GM19328 (cell line): ENCODE data around the gene CLEC4F.

Experiments used
- ATAC-seq: cut with Tn5 transposase; IDR thresholded peaks from one replicate; pipeline ENCODE4 v1.9.1; 2021; ENCODE audit warnings: mild to moderate bottlenecking, moderate library complexity; ENCODE audit not compliant: unreplicated experiment

CLEC4F gene, protein sequence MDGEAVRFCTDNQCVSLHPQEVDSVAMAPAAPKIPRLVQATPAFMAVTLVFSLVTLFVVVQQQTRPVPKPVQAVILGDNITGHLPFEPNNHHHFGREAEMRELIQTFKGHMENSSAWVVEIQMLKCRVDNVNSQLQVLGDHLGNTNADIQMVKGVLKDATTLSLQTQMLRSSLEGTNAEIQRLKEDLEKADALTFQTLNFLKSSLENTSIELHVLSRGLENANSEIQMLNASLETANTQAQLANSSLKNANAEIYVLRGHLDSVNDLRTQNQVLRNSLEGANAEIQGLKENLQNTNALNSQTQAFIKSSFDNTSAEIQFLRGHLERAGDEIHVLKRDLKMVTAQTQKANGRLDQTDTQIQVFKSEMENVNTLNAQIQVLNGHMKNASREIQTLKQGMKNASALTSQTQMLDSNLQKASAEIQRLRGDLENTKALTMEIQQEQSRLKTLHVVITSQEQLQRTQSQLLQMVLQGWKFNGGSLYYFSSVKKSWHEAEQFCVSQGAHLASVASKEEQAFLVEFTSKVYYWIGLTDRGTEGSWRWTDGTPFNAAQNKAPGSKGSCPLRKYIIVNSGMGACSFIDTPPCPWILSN

DNA sequence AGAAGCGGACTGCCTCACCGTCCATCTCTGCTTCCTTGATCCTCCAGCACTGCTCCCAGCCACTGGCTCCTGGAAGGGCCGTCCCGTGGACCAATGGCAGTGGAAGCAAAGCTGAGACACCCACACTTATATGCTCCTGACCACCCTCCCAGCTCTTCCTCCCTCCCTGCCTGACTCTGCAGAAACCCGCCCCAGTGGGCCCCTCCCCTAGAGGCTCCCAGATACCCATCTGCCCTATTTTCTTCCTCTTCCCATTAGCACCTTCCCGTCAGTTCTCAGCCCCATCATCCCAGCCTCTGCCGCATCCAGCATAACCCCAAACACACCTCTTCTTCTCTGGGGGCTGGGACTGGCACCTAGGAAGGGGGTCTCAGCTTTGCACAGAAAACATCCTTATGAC, at the start of gene CLEC4F:
TSS of gene CLEC4F (minus strand) at position 101 of the 400 bp plus-strand sequence. CDS start at position 25, 76 bp downstream.
- ATAC-seq, result no peak

DNA sequence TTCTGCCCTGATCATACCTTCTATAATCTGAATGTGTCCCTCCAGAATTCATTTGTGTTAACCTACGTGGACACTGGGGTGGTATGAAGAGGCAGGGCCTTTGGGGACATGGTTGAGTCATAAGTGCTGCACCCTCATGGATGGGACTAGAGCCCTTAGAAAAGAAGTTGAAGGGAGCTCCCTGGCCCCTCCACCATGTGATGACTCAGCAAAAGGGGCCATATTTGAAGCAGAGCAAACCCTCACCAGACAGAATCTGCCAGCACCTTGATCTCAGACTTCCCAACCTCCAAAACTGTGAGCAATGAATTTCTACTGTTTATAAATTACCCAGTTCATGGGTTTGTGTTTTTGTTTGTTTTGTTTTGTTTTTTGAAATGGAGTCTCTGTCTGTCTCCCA, 48.6 kb upstream of the CLEC4F start:
- ATAC-seq, result no peak

DNA sequence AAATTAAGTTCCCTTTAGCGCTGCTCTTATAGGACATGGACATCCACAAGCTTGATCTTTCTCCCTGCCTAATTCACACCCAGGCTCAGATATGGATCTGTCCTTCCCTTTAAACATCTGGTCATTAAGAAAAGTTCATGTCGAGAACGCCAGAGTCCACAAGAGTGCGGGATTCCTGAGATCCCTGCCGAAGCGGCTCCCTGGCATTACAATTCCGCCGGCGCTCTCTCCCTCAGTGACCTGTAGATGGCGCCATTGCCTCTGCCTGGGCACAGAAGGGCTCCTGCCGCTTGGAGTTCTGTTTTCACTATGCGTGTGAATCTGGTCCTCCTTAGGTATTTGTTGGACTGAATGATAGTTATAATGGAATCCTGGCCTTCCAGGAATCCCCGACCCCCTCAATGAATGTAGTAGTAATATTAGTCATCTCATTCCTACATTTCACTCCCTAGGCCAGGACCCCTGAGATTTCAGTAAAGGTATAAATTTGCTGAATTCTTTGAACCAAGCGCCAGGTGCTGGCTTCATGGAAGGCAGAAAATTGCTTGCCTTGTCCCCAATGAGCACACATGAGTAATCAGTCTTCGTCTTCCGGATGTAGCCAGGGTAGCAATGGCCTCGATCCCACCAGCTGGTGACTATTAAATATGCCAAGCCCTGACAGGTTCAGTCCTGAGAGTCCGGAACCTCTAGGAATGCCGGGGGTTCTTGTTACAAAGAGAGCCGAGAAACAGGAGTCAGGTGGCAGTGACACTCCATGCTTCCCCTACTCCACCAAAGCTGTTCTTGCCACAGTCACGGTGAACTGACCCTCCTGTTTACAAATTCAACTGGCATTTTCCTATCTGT, 41.6 kb upstream of the CLEC4F start:
- no peak for ATAC-seq

DNA sequence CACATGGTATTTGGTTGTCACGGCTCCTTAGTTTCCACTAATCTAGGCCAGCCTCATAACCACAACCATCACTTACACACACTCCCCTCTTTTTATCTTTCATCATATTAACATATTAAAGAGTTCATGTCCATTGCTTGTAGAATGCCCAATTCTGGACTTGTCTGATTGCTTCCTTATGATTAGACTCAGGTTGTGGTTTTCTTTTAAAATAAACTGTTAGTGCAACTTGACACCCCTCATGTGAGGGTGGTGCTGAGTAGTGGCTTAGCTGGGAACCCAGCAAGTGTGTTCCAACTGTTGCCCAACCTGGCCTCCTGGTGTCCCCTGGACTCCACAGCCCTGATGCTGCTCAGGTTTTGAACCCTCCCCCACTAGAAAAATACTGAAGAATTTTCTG, 35.3 kb upstream of the CLEC4F start:
- ATAC-seq, result no peak

DNA sequence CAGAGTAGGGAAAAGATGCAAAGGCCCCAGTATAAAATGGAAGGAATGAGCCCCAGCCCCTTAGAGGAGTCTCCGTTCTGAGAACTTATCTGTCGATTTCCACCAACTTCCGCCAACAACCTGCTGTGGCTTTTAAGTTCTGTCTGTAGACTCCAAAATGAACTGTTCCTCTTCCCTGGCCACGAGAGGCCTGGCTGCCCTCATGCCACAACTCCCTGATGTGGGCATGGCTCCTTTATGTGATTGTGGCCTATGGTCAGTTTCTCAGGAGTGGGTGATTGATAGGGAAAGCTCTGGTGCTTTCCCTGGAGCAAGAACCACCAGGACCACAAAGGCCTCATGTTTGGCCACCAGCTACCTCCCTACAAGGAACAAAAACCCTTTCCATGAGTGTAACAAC, 34.0 kb upstream of the CLEC4F start:
- no peak for ATAC-seq

DNA sequence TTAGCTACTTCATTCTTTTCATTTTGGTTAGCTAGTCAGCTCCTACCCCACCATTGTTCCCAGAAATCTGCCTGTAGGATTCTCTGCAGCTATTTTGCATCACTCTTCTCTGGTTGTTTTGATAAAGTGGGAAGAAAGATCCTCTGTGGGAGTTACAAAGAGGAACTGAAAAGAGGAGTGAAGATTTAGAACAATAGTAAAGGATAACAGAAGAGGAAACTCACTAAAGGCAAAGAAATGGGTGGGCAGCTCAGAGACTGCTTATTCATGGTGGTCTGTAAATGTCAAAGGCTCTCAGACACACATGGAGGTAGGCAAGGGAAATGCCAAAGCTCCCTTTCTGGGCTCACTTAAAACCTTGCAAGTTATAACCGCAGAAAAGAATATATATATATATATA, 32.4 kb upstream of the CLEC4F start:
- ATAC-seq, result no peak

DNA sequence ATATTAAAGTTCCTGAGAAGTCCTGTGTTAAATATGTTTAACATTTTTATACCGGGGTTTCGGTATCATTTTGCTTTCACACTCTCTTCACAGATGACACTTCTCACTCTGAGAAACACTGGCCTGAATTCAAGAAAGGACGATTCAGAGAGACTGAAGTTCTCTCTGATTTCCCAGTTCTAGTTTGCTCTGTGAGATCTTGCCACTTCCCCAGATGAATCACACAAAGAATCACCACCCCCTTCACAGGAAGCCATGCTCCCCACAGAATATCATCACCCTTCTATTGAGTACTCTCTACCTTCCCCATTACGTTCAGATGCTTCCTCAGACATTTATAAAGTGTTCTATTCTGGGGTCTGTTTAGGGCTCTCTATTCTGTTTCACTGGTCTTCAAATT, 31.3 kb upstream of the CLEC4F start:
- no peak for ATAC-seq

DNA sequence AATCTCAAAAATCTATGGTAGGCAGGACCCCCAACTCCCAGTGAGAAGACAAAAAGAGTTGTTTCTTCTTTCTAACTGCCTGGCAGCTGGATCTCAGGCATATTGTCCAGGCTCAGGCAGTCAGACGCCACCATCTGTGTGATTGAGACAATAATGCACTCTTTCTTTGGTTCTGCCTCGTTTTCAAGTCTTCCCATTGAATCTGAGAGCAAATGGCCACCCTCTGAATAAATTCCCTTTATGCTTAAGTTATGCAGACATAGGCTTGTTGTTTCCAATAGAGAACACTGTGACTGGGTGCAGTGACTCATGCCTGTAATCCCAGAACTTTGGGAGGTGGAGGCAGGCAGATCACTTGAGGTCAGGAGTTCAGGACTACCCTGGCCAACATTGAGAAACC, 30.5 kb upstream of the CLEC4F start:
- ATAC-seq, result no peak

DNA sequence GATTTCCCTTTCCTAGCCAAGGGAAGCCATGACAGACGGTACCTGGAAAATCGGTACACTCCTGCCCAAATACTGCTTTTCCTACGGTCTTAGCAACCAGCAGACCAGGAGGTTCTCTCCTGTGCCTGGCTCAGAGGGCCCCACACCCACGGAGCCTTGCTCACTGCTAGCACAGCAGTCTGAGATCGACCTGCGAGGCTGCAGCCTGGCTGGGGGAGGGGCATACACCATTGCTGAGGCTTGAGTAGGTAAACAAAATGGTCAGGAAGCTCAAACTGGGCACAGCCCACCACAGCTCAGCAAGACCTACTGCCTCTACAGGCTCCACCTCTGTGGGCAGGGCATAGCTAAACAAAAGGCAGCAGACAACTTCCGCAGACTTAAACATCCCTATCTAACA, 22.0 kb upstream of the CLEC4F start:
- ATAC-seq, result no peak

DNA sequence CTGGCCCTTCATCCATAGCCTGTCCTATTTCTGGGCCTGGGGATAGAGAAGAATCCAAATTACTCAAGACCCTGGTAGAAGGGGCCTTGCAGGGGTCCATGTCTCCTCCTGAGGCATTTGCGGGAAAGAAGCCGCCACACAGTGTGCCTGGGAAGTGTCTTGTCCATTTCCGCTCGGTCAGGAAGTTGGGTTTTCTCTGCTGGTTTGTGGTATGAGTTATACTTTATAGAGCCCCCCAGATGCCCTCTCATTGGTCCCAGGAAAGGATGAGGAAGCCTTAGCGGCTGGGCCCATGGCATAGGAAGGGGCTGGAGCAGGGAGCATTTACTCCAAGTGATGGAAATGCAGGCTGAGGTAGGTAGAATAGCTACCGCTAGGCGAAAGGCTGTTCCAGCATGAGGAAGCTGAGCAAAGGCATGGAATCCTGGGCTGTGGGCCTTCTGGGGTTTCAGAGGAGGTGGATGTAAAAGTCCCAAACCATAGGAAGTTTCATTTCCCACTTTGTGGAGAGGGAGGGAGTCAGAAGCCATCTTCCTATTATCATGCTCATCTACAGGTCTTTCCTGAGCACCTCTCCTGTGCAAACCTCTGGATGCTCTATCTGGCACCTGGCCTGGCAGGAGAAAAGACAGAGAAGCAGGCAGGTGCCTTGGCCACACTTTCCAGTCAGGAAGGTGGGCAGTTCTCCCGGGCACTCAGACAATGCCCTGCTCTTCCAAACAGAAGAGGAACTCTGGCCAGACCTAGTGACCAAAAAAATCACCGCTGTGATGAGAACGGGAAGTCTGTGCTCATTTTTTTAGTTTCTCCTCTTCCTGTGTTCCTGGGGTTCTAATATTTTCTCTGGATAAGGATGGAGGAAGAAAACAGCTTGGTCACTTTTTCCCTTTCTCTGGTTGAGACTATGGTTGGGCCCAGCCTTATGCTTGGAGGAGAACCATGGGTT, 17.9 kb upstream of the CLEC4F start:
- ATAC-seq, result no peak

DNA sequence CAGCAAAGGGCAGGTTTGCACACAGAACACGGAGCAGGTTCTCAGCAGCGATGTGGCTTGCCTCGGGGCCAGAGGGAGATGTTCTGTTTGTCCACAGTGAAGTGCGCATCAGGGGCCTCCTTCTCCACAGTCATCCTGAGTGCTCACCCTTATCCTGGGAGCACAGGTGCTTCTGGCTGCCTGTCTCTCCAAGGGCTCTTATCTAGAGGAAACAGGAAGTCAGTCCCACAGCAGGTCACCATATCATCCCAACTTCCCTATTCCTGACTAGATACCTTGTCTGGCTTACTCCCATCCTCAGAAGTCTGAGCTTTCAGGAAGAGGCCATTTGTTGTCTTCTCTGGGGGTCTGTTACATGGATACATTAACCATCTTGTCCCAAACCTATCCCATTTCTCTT, 15.2 kb upstream of the CLEC4F start, which contains the start of gene CD207:
TSS of gene CD207 (minus strand) at position 174 of the 400 bp plus-strand sequence. CDS start at position 134, 40 bp downstream.
- ATAC-seq, result no peak

DNA sequence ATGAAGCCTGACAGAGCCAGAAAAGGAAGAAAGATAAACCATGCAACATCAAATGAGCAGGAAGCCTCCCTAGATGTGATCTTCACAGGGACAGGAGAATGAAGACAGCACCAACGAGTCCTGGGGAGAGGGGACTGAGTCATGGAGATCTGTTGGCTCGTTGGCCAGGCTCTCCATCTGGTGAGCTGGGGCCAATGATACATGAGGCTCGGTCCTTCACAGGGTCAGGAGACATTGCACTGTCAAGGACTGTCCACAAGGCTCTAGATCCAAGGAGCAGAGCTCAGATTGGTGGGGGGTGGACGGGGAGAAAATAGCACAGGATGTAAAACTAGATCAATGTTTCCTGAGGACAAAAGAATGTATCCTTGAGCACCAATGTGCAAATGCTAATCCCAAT, 14.5 kb upstream of the CLEC4F start:
- no peak for ATAC-seq

DNA sequence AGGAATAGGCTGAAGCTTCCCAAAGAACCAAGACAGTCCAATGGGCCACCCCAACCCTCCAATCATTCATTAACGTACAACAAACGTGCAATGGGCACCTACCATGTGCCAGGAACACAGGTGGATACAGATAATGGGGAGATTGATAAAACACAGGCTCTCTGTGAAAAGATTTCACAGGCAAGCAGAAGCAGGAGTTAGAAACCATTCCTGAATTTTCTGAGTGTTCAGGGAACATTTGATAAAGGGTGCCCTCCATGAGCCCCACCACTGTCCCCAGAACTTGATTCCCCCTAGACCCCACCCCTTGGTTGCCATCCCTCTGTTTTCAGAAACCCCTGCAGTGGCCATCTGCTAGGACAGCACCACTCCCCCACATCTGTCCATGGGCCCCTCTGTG, 13.7 kb upstream of the CLEC4F start:
- ATAC-seq, result no peak

DNA sequence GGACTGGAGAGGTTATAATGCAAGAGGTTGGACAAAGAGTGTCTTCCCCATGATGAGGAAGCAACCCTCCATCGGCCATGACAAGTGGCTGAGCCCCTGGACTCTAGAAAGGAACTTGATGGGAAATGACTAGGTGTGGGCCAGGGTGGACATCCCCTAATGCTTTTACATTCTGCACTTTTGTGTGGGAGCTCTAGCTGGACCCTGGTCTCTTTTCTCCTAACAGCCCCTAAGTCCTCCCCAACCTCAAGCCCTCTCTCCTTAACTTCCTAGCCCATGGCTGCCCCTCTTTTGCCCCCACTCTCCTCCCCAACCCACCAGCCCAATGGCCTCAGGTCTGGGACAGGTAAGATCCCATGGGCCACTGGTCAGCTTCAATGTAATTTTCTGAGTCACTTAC, 12.8 kb upstream of the CLEC4F start:
- no peak for ATAC-seq

DNA sequence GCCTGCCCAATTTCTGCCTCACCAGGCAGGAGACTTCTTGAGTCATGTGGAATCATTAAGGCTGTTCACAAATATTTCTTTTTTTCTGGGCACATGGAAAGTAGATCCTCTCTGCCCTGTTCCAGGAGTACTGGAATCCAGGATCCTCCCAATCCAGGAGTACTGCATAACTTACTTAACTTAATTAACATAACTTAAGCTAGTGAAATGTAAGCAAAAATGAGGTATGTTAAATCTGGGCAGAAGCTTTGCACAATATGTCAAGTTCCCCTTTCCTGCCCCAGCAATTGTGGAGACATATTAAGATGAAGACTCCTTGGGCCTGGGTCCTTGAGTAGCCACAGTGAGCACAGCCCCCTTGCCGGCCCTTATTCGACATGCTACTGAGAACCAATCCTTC, 12.0 kb upstream of the CLEC4F start:
- ATAC-seq, result no peak

DNA sequence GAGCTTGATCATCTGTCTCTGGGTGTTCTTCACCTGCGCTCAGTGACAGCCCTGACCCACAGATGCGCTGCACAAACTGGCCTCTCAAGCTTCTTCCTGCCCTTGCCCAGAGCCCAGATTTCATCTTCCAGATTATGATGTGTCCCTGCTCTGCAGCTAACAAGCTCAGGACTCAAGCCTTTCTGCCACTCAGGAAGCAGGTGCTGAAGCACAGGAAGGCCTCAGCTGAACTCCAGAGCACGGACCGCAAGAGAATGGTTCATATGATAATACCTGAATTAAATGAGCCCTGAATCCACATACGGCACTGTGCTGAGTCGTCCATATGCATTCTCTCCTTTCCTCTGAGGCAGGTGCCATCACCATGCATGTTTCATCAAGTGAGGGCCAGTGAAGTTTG, 11.5 kb upstream of the CLEC4F start:
- ATAC-seq, result no peak

DNA sequence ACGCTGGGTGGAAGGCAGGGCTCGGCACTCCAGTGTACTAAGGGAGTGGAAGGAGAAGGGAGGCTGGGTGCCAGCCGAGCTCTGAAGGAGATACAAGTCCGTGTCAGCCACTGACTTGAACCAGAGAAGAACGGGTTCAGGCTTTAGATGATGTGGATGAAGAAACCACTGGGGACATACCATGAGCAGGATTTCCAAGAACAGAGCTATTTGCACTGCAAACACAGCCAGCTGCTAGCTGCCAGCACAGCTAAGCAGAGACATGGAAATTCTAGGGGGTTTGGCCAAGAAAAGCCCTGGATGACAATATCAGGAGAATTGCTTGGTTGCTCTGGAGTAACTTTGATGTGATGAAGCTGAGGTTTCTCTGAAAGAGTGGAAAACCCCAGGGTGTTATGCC, 10.0 kb upstream of the CLEC4F start:
- ATAC-seq, result no peak

DNA sequence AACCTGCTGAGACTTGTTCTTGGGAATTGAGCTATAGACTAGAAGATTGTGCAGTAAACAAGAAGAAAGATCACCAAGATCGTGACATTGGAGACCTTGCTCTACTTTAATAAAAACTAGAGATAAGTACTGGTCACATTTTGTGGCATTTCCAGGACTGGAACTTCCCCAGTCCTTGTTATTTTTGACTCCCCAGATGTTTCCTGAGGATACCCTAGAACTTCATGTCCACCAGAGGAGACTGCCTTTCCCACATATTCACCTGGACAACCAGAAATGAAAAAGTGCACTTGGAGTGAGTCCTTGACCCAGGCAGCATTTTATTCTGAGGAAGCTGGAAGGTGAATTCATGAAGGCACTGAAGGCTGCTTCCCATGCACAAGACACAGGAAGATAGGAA, 9.5 kb upstream of the CLEC4F start:
- ATAC-seq, result no peak

DNA sequence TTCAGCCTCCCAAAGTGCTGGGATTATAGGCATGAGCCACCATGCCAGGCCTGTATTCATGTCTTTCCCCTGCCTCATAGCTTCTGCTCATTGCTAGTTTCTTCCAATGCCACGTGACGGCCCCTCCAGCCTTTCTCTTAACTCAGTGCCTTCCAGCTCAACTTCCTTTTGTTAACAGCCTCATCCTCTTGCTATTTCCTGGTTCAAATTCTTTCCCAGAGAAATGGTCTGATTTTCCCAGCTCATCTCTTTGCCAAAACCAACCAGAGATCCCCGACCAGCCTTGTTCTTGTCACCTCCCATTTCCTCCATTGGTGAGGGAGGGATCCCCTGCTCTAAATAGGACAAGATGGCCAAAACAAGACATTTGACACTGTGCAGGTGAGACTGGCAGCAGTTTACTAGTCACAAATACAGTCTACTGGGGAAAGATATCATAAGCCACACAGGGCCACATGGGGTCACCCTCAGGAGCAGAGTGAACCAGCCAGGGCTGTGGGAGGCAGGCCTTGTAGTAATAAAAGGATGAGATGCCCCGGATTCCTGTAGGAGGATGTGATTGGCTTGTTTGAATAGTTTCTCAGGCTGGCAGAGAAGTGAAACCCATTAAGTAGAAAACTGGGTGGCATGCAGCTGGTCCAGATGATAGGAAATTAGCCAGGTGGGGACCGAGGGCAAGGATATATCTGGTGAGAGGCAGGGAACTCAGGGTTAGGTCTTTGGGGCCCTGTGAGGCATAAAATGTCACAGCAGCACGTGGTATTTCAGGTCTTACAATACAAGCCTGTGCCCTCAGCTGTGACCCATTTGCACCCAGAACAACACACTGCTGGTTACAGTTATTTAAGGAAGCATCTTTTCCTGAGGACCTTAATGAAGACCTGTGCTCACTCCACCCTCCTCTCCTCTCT, 8.8 kb upstream of the CLEC4F start:
- no peak for ATAC-seq

DNA sequence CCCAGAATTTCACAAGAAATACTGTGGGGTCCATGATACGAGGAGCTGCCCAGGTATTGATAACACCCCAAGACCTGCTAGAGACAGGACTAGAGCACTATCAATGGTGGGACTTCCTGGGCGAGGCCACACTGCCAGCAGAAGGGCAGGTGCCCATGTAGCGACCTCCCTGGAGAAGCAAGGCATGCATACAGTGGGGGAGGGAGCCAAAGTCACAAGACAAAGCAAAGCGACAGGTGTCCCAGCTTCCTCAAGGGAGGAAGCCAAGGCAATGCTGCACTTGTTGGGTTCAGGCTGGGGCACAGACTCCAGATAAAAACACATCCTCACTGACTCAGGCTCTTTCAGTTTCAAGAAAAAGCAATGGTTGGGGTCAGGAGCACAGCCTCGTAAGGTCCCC, 7.7 kb upstream of the CLEC4F start:
- ATAC-seq, result no peak
